ENCODE measurements around the gene GLI3. TPM values are rescaled to one million over a fixed set of nuclear protein-coding genes. Genes with fewer than 3 reads are reported as not detected.

The GLI3 gene
- polyA plus RNA-seq, 1 donor, result 13.6 TPM

DNA sequence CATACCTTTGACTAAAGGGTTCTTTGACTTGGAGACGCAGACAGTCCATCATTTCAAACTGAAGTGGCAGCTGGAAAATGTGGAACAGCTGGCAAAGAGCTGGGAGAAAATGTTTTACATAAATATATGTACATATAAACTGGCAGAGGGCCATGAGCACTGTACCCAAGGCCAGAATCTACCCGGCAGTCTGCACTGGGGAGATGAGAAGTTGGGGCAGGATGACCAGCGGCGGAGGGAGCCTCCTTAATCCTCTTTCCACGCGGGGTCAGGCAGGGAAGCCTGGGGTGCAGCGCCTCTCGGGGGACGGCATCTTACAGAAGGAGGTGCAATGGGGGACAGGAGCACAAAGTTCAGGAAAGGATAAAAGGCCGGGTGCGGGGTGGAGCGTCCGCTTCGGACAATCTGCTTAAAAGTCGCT lies 1.3 kb downstream of the GLI3 start:
- no peak for DNase-seq

DNA sequence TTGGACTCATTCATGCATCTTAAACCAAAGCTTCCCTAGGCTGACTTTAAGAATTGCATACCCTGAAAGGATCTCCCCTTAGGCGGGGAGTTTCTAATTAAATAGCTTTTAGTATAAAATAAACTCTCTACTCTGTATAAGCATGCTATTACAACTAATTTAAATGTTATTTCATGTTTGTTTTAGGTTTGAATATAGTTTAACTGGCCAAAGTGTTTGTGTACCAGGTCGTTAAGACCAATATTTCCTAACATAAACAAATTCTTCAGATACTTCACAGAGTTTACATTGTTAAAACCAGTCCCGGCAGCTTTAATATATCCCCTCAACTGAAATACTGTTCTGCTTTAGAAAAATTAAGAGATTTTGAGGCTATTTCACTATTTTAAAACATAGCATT lies 2.3 kb downstream of the GLI3 start:
- DNase-seq, result no peak

GRCh38 chr7:42233695-42234331 lies 3.2 kb downstream of the GLI3 start:
- no peak for DNase-seq

- DNase-seq, result no peak
These were observed 3.8 kb downstream of the GLI3 start for GRCh38 chr7:42233171-42233570.

DNA sequence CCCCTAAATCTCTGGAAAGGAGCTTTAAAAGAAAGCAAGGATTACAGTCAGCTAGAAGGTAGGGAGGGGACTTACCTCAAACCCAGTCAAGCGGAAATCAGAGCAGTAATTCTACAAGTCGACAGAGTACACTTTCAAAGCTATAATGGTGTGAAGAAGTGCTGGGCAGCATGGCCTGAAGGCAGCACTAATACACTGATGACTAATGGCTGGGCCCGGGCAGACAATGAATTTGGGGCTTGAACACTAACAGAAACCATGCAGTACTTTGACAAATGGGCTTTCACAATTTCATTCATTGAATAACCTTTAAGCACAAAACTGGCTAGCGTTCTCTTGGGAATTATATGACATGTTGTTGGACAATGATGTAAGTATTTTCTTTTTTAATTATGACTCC lies 4.7 kb downstream of the GLI3 start:
- no peak for DNase-seq

GRCh38 chr7:42231043-42231787 lies 5.8 kb downstream of the GLI3 start:
- no peak for DNase-seq

GRCh38 chr7:42227936-42228591 lies 8.9 kb downstream of the GLI3 start:
- peak; percentile 74 for DNase-seq

GRCh38 chr7:42227541-42227935 lies 9.5 kb downstream of the GLI3 start:
- DNase-seq, result no peak

GRCh38 chr7:42227021-42227420 lies 10.0 kb downstream of the GLI3 start:
- DNase-seq, result no peak

GRCh38 chr7:42226354-42226941 lies 10.6 kb downstream of the GLI3 start:
- DNase-seq, result no peak

DNA sequence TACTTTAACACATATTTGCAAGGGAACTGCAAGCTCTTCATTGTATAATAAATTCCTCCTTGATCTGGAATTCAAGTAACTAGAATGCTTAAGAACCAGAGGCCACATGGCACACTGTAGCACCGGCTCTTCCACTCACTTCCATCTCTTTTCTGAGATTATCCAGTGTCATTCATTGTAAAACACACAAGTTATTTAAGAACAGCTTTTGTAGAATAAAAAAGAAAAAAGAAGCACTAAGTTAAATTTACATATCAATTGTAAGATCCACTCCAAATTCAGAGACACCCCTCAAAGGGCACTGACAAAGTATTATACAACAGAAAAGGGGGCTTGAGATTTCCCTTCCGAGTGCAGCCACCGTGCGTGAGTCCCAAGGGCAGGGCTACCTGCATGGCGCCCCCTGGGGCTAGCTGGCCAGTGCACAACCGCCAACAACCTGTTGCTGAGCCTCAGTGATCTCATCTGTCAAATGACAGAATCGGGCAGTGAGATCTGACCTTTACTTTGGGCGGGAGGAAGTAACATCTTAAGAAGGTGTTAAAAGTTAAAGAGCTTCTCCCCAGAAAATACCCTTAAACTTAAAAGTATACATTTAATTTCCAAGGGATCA lies 12.5 kb downstream of the GLI3 start:
- no peak for DNase-seq

DNA sequence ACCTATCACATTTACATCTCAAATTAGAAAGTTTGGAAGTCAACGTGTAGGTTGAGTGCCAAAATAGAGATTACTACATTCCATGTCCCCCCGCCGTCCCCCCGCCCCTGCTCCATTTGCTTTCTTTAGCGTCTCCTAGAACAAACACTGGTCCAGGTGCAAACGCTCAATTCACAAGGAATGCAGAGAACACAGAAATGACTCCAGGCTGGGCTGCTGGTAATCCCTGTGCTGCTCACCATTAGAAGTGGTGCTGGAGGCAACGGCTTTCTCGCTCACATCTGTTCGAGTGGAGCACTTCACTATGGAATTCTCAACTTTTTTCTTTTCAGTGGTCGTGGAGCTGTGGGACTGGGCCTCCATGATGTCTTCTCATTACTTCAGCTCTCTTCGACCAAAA lies 14.1 kb downstream of the GLI3 start:
- DNase-seq, result no peak

GRCh38 chr7:42222125-42222524 lies 14.9 kb downstream of the GLI3 start:
- no peak for DNase-seq

- no peak for DNase-seq
These were observed 15.7 kb downstream of the GLI3 start for GRCh38 chr7:42221304-42221703.

- DNase-seq, result no peak
These were observed 17.6 kb downstream of the GLI3 start for GRCh38 chr7:42219447-42219846.

GRCh38 chr7:42218248-42218647 lies 18.8 kb downstream of the GLI3 start:
- DNase-seq, result no peak

- DNase-seq, result no peak
These were observed 19.5 kb downstream of the GLI3 start for GRCh38 chr7:42217548-42217947.

GRCh38 chr7:42217053-42217452 lies 20.0 kb downstream of the GLI3 start:
- DNase-seq, result no peak

DNA sequence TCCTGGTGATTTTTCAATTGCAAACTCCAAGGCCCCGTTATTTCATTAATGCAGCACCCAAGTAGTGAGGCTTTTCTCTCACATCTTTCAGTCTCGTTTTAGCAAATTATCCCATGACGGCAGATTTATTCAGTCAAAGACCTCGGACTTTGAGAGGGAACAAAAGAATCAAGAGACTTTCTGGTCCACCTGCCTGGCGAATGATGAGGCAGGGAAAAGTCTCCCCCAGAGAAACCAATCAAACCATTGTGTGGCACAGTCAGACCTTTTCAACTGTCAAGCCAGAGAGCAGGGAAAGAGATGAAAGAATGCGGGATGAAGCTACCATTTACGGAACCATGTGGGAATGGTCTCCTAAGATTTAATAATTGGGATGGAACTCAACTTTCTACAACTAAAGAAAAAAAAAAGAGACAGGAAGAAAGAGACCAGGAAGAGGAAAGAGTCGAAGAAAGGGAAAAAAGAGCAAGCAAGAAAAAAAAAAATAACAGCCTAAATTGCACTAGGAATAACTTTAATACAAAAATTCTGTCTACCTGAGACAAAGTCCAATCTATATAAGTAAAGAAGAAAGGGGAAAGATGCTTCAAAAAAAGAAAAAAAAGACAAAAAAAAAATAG lies 22.8 kb downstream of the GLI3 start:
- no peak for DNase-seq

DNA sequence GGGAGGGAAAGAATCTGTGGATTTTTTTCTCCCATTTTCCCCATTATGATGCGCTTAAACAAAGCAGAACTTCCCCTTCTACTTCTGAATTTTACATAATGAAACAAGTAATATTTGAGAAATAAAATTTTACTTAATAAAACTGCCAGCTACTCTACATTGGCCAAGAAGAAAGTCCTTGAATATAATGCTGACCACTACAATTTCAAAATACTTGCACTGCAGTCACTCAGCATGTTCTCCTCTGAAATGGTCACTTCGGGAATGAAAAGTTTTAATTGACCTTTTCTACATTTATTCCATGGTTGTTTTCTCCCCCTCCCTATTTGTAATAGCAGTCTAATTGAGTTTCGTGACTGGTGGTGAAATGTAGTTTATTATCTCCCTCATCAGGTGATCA lies 23.9 kb downstream of the GLI3 start:
- DNase-seq, result no peak

- DNase-seq, result no peak
These were observed 24.4 kb downstream of the GLI3 start for GRCh38 chr7:42212541-42213090.

GRCh38 chr7:42211938-42212337 lies 25.1 kb downstream of the GLI3 start:
- no peak for DNase-seq
